GM23338 (cell line): ENCODE data around the gene CDK5R1. TPM values are rescaled to one million over a fixed set of nuclear protein-coding genes. Genes with fewer than 3 reads are reported as not detected.

Experiments used
- ATAC-seq: fragments of 200-7000 bp; cut with Tn5 transposase; 3 replicates; pipeline ENCODE4 v1.9.1; 2020
- DNase-seq: peaks from one replicate; pipeline ENCODE4 v3.0.0-alpha.2; 2015; ENCODE audit warnings: low spot score
- H2AFZ ChIP-seq: fragments of 200-600 bp; sonication (generic); 2 replicates; pipeline ENCODE4 v1.8.0; 2016; ENCODE audit warnings: antibody characterized with exemption, mild to moderate bottlenecking, moderate library complexity
- H3F3A ChIP-seq: fragments of 200-600 bp; sonication (generic); replicated peaks from 2 replicates; pipeline ENCODE4 v1.8.0; 2017; ENCODE audit warnings: antibody characterized with exemption, mixed run types, low read depth
- H3K27ac ChIP-seq: fragments of 200-600 bp; sonication (generic); 2 replicates; pipeline ENCODE4 v1.6.1; 2016; ENCODE audit warnings: low read depth
- H3K27me3 ChIP-seq: fragments of 200-600 bp; sonication (generic); 2 replicates; pipeline ENCODE4 v1.8.0; 2016; ENCODE audit warnings: mild to moderate bottlenecking, mixed run types, moderate library complexity; ENCODE audit not compliant: insufficient read depth
- H3K36me3 ChIP-seq: fragments of 200-600 bp; sonication (generic); 2 replicates; pipeline ENCODE4 v1.8.0; 2016; ENCODE audit warnings: mild to moderate bottlenecking; ENCODE audit not compliant: insufficient read depth
- H3K4me1 ChIP-seq: fragments of 200-600 bp; sonication (generic); 2 replicates; pipeline ENCODE4 v1.8.0; 2016; ENCODE audit warnings: mild to moderate bottlenecking, moderate library complexity; ENCODE audit not compliant: insufficient read depth
- H3K4me2 ChIP-seq: fragments of 200-600 bp; sonication (generic); 2 replicates; pipeline ENCODE4 v1.7.1; 2017; ENCODE audit warnings: mixed run types
- H3K4me3 ChIP-seq: fragments of 200-600 bp; sonication (generic); 2 replicates; pipeline ENCODE4 v1.6.1; 2016; ENCODE audit warnings: mixed run types
- H3K79me2 ChIP-seq: fragments of 200-600 bp; sonication (generic); replicated peaks from 2 replicates; pipeline ENCODE4 v1.8.0; 2017; ENCODE audit warnings: mild to moderate bottlenecking; ENCODE audit not compliant: insufficient read depth
- H3K9me2 ChIP-seq: fragments of 200-600 bp; sonication (generic); 2 replicates; pipeline ENCODE4 v1.8.0; 2017; ENCODE audit not compliant: insufficient read depth
- H4K20me1 ChIP-seq: fragments of 200-600 bp; sonication (generic); replicated peaks from 2 replicates; pipeline ENCODE4 v1.8.0; 2017; ENCODE audit warnings: mild to moderate bottlenecking; ENCODE audit not compliant: insufficient read depth
- H3K27ac Mint-ChIP-seq: 2 replicates; pipeline ENCODE4 v1.8.0; 2020; ENCODE audit warnings: inconsistent platforms, mild to moderate bottlenecking, moderate library complexity, mixed read lengths
- H3K27me3 Mint-ChIP-seq: 3 replicates; pipeline ENCODE4 v1.8.0; 2022; ENCODE audit warnings: low read depth, mild to moderate bottlenecking, moderate library complexity, mixed read lengths, inconsistent platforms; ENCODE audit not compliant: insufficient read depth, poor library complexity
- H3K36me3 Mint-ChIP-seq: 3 replicates; pipeline ENCODE4 v1.8.0; 2021; ENCODE audit warnings: low read depth, mild to moderate bottlenecking, inconsistent platforms, moderate library complexity, mixed read lengths
- H3K4me1 Mint-ChIP-seq: 3 replicates; pipeline ENCODE4 v1.8.0; 2020; ENCODE audit warnings: mild to moderate bottlenecking, inconsistent platforms, mixed read lengths
- H3K4me3 Mint-ChIP-seq: 3 replicates; pipeline ENCODE4 v1.8.0; 2021; ENCODE audit warnings: moderate library complexity, mild to moderate bottlenecking, inconsistent platforms, mixed read lengths
- H3K9me3 Mint-ChIP-seq: 3 replicates; pipeline ENCODE4 v1.8.0; 2020; ENCODE audit warnings: moderate library complexity, mild to moderate bottlenecking, inconsistent platforms, mixed read lengths
- CREB1 ChIP-seq: fragments of 250-450 bp; sonication (Bioruptor Pico); IDR thresholded peaks from 2 replicates; pipeline ENCODE4 v1.5.0; 2020; ENCODE audit warnings: low read depth, mild to moderate bottlenecking, moderate library complexity
- CTCF ChIP-seq, 2 experiments: fragments of 200-600 bp in 1 of 2; sonication (generic) in 1 of 2; conservative IDR thresholded peaks; 2 replicates each; pipeline versions ENCODE4 v1.5.1 to v1.6.1; 2016 to 2017; ENCODE audit warnings: antibody characterized with exemption in 2 of 2, low read depth in 2 of 2, mild to moderate bottlenecking in 2 of 2, moderate library complexity in 1 of 2
- ETS1 ChIP-seq: IDR thresholded peaks from 2 replicates; pipeline ENCODE4 v1.6.1; 2016; ENCODE audit warnings: antibody characterized with exemption
- EZH2 ChIP-seq: fragments of 200-600 bp; sonication (generic); IDR thresholded peaks from one replicate; pipeline ENCODE4 v1.8.0; 2017; ENCODE audit warnings: antibody characterized with exemption, mild to moderate bottlenecking, low read depth; ENCODE audit not compliant: unreplicated experiment
- EZH2phosphoT487 ChIP-seq: fragments of 200-600 bp; sonication (generic); IDR thresholded peaks from one replicate; pipeline ENCODE4 v1.8.1; 2018; ENCODE audit warnings: antibody characterized with exemption; ENCODE audit not compliant: unreplicated experiment
- JUNB ChIP-seq: IDR thresholded peaks from one replicate; pipeline ENCODE4 v1.6.1; 2016; ENCODE audit warnings: antibody characterized with exemption; ENCODE audit not compliant: unreplicated experiment
- NANOG ChIP-seq: IDR thresholded peaks from 2 replicates; pipeline ENCODE4 v1.6.1; 2016; ENCODE audit warnings: antibody characterized with exemption, borderline replicate concordance
- POLR2AphosphoS5 ChIP-seq: IDR thresholded peaks from 2 replicates; pipeline ENCODE4 v1.6.1; 2016; ENCODE audit warnings: antibody characterized with exemption, low read depth
- REST ChIP-seq: IDR thresholded peaks from one replicate; pipeline ENCODE4 v1.6.1; 2018; ENCODE audit warnings: antibody characterized with exemption; ENCODE audit not compliant: unreplicated experiment
- STAT1 ChIP-seq: IDR thresholded peaks from one replicate; pipeline ENCODE4 v1.6.1; 2016; ENCODE audit warnings: antibody characterized with exemption; ENCODE audit not compliant: unreplicated experiment
- ZNF114 ChIP-seq: fragments of 250-450 bp; sonication (Bioruptor Pico); IDR thresholded peaks from 2 replicates; pipeline ENCODE4 v1.5.0; 2020; ENCODE audit warnings: mild to moderate bottlenecking, moderate library complexity
- ZNF331 ChIP-seq: fragments of 250-450 bp; sonication (Bioruptor Pico); IDR thresholded peaks from 2 replicates; pipeline ENCODE4 v1.5.0; 2020; ENCODE audit warnings: low read depth, mild to moderate bottlenecking, moderate library complexity
- ZNF462 ChIP-seq: fragments of 250-450 bp; sonication (Bioruptor Pico); IDR thresholded peaks from 2 replicates; pipeline ENCODE4 v1.5.0; 2020; ENCODE audit warnings: mild to moderate bottlenecking, moderate library complexity
- polyA plus RNA-seq: library from polyadenylated mRNA; unstranded; fragments of >200 nt; fragmentation: Nextera tagmentation; extraction: Ambion mirVana; gene quantifications from 2 replicates; pipeline ENCODE4 v1.2.1, GENCODE V29; 2016
- total RNA-seq: library from RNA; depleted of rRNA; stranded (reverse); fragments of >200 nt; shearing (Covaris generic); gene quantifications from 2 replicates; pipeline ENCODE4 v1.2.3, GENCODE V29; 2014

Gene CDK5R1
- total and polyA plus RNA-seq, 2 experiments from 2014 or later = 4.0 to 11.6 TPM

GRCh38 chr17:32493571-32493970 lies 6.8 kb downstream of the CDK5R1 start:
- Histone ChIP-seq H3K79me2 (peaks cover 23% of the 10 kb centered on the region), H3K4me2 (no peak overlapping the region), H3K4me3 (no peak overlapping the region), H3K36me3 (no peaks in the 10 kb centered on the region; the same call in 1 of the 2 replicates), H3K9me2 (no peaks in the 10 kb centered on the region), H2AFZ (no peak overlapping the region), H3K27ac (no peak overlapping the region), H3K27me3 (no peaks in the 10 kb centered on the region), H4K20me1 (peaks cover 13% of the 10 kb centered on the region), H3K4me1 (peaks cover 28% of the 10 kb centered on the region), H3F3A (0 out of 2 replicates have a peak, but pooled peaks cover 3% of the 10 kb centered on the region)
- TF ChIP-seq EZH2 (no peak), ZNF114 (CRISPR knock-in tag) (no peak), CREB1 (CRISPR knock-in tag) (no peak), CTCF (conservative IDR thresholded peaks at IDR 0.05; ENCODE audit: low read depth in 2 of 2) (no peak), JUNB (no peak), REST (no peak), ETS1 (no peak), STAT1 (no peak), ZNF462 (CRISPR knock-in tag) (no peak), ZNF331 (CRISPR knock-in tag) (no peak), NANOG (no peak), POLR2AphosphoS5 (no peak), EZH2phosphoT487 (no peak)
- Mint-ChIP-seq H3K36me3 (peaks cover 22% of the 10 kb centered on the region), H3K4me3 (no peak overlapping the region), H3K27ac (no peak overlapping the region), H3K9me3 (no peaks in the 10 kb centered on the region; the same call in 2 of the 3 replicates), H3K27me3 (peaks cover 20% of the 10 kb centered on the region), H3K4me1 (peaks cover 49% of the 10 kb centered on the region)
- DNase-seq (no peak), ATAC-seq (no peak)
